Mononuclear cell (primary cell): Measurements from ENCODE around the gene CACNA2D3. TPM values are rescaled to one million over a fixed set of nuclear protein-coding genes. Genes with fewer than 3 reads are reported as not detected.

Source experiments
- H3K27me3 ChIP-seq: 2 replicates; pipeline ENCODE4 v1.6.0; 2011; ENCODE audit warnings: low read length, control low read depth; ENCODE audit not compliant: insufficient read depth
- H3K4me1 ChIP-seq: 2 replicates; pipeline ENCODE4 v1.5.1; 2011; ENCODE audit warnings: mild to moderate bottlenecking, low read length, control low read depth; ENCODE audit not compliant: insufficient read depth
- H3K4me3 ChIP-seq: 2 replicates; pipeline ENCODE4 v1.5.1; 2011; ENCODE audit warnings: mild to moderate bottlenecking, low read length, moderate library complexity
- H3K9me3 ChIP-seq: 2 replicates; pipeline ENCODE4 v1.5.1; 2011; ENCODE audit warnings: low read depth, mild to moderate bottlenecking, control low read depth, low read length
- total RNA-seq: library from RNA; depleted of rRNA; stranded (reverse); fragments of >200 nt; gene quantifications from one replicate; pipeline ENCODE4 v1.2.3, GENCODE V29; 2012

Gene CACNA2D3
- total RNA-seq, 1 donor = 2.0 TPM

DNA sequence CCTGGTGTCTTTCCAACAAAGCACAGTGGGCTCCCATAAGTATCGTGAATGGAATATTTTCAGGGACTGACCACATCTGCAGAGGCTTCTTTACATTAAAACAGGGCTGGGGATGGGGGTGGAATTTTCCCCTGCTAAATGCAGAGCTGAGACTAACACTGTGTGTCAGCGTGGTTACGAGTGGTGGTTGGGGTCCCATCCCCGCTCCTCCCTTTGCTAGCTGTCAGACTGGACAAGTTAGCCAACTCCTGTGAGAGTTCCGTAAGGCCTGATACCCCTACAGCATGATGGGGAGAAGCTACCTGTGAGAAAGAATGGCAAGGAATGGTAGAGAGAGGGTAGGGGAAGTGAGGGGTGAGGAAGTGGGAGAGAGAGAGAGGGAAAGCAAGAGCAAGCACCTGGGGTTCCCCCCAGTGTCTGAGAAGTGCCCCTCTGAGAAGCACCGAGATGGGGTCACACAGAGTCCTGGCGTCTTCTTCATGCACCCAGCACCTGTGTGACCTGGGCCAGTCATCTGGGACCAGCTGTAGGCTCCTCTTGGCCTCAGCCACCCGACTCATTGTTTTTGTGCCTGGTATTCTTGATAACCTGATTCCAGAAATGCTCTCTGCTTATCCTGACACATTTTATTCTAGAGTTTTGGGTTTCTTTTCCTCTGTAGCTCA is 395.8 kb downstream of the CACNA2D3 start:
- H3K4me3 ChIP-seq = no peak overlapping the region
- H3K27me3 ChIP-seq = no peaks in the 10 kb centered on the region
- no peaks in the 10 kb centered on the region for H3K4me1 ChIP-seq
- no peaks in the 10 kb centered on the region for H3K9me3 ChIP-seq

GRCh38 chr3:54519493-54519892 is 397.1 kb downstream of the CACNA2D3 start:
- H3K9me3 ChIP-seq = no peaks in the 10 kb centered on the region
- no peaks in the 10 kb centered on the region for H3K27me3 ChIP-seq
- no peaks in the 10 kb centered on the region for H3K4me1 ChIP-seq
- H3K4me3 ChIP-seq = no peak overlapping the region

GRCh38 chr3:54520060-54520459 is 397.7 kb downstream of the CACNA2D3 start:
- Histone ChIP-seq H3K4me1 (no peaks in the 10 kb centered on the region), H3K27me3 (no peaks in the 10 kb centered on the region), H3K9me3 (no peaks in the 10 kb centered on the region), H3K4me3 (no peak overlapping the region)

GRCh38 chr3:54527521-54527920 is 405.2 kb downstream of the CACNA2D3 start:
- no peaks in the 10 kb centered on the region for H3K27me3 ChIP-seq
- no peaks in the 10 kb centered on the region for H3K4me1 ChIP-seq
- H3K4me3 ChIP-seq = no peak overlapping the region
- peaks cover 9% of the 10 kb centered on the region for H3K9me3 ChIP-seq

DNA sequence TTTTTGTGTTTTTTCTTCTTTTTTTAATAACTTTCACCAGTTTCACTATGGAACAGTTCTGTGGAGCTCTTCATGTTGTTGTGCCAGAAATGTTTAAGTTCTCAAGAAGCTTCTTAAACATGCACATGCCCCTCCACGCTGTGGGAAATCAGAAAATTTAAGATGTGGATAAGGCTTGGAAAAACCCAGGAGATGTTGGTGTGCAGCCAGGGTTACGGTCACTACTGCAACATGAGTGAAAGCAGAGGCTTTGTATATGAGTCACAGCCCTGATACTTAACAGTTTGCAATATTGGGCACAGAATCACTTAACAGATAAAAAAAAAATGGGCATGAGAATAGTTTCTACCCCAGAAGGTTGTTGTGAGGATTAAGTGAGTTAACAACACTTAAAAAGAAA is 405.6 kb downstream of the CACNA2D3 start:
- no peaks in the 10 kb centered on the region for H3K4me1 ChIP-seq
- no peaks in the 10 kb centered on the region for H3K27me3 ChIP-seq
- H3K9me3 ChIP-seq = peaks cover 9% of the 10 kb centered on the region
- no peak overlapping the region for H3K4me3 ChIP-seq

DNA sequence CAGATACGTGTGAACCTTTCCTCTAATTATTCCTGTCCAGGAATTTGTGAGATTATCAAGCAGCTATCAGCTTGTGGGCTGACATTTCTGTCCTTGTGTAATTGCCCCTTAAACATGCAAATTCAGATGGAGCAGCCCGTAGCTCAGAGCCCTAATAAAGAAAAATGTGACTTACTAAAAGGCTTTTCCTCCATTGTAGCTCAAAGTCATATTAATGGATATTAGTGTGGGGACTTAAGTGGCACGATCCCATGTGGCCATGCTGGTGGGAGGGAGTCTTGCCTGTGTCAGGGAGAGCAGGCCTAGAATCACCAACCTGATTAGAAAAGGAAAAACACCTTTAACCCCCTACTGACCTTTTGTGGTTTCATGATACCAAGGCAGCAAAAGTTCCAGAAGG is 406.3 kb downstream of the CACNA2D3 start:
- no peaks in the 10 kb centered on the region for H3K4me1 ChIP-seq
- H3K27me3 ChIP-seq = no peaks in the 10 kb centered on the region
- no peak overlapping the region for H3K4me3 ChIP-seq
- peaks cover 9% of the 10 kb centered on the region for H3K9me3 ChIP-seq

- H3K4me3 ChIP-seq = no peak overlapping the region
- no peaks in the 10 kb centered on the region for H3K27me3 ChIP-seq
Measured at GRCh38 chr3:54530091-54530490, 407.7 kb downstream of the CACNA2D3 start.

DNA sequence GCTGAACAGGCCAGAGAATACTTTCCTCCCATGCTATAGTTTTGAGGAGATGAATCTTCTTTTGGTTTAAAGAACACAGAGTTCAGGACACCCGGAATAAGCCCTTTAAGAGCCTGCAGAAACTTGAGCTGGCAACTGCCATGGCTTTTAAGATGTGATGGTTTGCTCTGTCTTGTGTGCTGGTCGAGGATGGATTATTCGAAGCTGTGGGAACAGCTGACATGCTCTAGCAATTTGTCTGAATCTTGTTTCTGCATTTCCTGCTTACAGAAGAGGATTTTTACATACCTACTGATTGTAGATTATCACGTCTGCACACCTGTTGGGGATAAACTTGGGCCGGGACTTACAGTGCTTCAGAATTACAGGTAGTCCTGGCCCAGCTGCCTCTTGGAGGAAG is 408.6 kb downstream of the CACNA2D3 start:
- no peaks in the 10 kb centered on the region for H3K27me3 ChIP-seq
- no peaks in the 10 kb centered on the region for H3K4me1 ChIP-seq
- peaks cover under 1% of the 10 kb centered on the region for H3K9me3 ChIP-seq

More at GRCh38 chr3:54530091-54530490, 407.7 kb downstream of the CACNA2D3 start:
- H3K4me1 ChIP-seq = no peaks in the 10 kb centered on the region
- H3K9me3 ChIP-seq = peaks cover 9% of the 10 kb centered on the region

DNA sequence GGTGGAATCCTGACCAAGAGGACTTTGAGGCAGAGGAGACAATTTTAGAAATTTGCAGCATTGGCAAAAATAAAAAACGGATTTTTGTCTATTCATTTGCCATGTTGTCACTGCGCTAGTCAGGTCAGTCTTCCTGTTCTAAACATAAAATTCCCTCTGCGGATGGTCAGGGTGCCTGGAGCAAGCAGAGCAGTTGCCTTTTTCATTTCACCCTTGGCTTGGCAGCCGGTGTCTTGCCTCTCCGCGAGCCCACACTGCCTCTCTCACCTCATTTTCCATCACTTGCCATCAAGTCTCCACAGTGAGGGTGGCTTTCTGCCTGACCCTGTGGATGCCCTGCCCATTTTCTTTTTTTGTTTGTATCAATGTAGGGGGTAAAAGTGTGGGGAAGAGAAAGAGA is 409.4 kb downstream of the CACNA2D3 start:
- no peaks in the 10 kb centered on the region for H3K9me3 ChIP-seq
- H3K27me3 ChIP-seq = no peaks in the 10 kb centered on the region
- H3K4me3 ChIP-seq = no peak overlapping the region
- H3K4me1 ChIP-seq = no peaks in the 10 kb centered on the region

More for the DNA sequence above, 408.6 kb downstream of the CACNA2D3 start:
- no peak overlapping the region for H3K4me3 ChIP-seq

GRCh38 chr3:54533856-54534255 is 411.5 kb downstream of the CACNA2D3 start:
- H3K9me3 ChIP-seq = no peaks in the 10 kb centered on the region

DNA sequence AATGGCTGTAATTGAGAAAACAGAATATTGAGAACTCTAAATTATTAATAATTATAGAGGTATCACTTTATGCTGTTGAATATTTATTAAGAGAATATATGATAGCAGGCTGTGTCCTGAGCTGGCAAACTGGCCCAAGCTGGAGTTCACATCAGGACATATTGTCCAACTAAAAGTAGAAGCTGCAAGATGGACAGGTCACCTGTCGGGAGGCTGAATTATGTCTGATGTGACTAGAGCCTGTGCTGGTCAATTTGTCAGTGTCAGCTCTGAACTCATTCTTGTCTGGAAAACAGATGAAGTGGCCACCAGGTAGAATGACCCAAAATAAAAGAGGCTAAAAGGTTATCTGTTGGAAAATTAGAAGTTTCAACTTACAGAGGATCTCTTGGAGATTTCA is 413.3 kb downstream of the CACNA2D3 start:
- no peaks in the 10 kb centered on the region for H3K27me3 ChIP-seq
- H3K9me3 ChIP-seq = no peaks in the 10 kb centered on the region
- no peak overlapping the region for H3K4me3 ChIP-seq
- no peaks in the 10 kb centered on the region for H3K4me1 ChIP-seq

More at GRCh38 chr3:54533856-54534255, 411.5 kb downstream of the CACNA2D3 start:
- no peak overlapping the region for H3K4me3 ChIP-seq
- H3K27me3 ChIP-seq = no peaks in the 10 kb centered on the region
- H3K4me1 ChIP-seq = no peaks in the 10 kb centered on the region

- no peaks in the 10 kb centered on the region for H3K27me3 ChIP-seq
- no peak overlapping the region for H3K4me3 ChIP-seq
- H3K4me1 ChIP-seq = no peaks in the 10 kb centered on the region
- H3K9me3 ChIP-seq = no peaks in the 10 kb centered on the region
Measured at GRCh38 chr3:54536450-54536849, 414.1 kb downstream of the CACNA2D3 start.

- Histone ChIP-seq H3K4me3 (no peak overlapping the region), H3K27me3 (no peaks in the 10 kb centered on the region), H3K4me1 (no peaks in the 10 kb centered on the region), H3K9me3 (no peaks in the 10 kb centered on the region)
Measured at GRCh38 chr3:54537506-54537905, 415.2 kb downstream of the CACNA2D3 start.

- Histone ChIP-seq H3K4me3 (no peak overlapping the region), H3K9me3 (no peaks in the 10 kb centered on the region), H3K27me3 (no peaks in the 10 kb centered on the region), H3K4me1 (no peaks in the 10 kb centered on the region)
Measured at GRCh38 chr3:54538346-54538745, 416.0 kb downstream of the CACNA2D3 start.

DNA sequence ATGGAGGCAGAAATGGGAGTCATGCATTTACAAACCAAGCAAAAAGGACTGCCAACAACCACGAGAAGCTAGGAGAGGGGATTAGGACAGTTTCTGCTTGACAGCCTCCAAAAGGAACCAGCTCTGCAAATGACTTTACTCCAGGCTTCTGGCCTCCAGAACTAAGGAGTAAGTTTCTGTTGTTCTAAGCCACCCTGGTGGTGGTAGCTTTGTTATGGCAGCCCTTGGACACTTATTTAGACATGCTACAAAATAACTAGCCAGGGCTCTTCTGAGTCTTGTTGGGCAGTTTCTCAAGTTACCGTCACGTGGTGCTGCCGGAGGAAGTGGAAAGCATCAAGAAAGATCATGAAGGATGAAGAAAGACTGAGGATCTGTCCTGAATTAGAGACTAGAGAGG is 419.0 kb downstream of the CACNA2D3 start:
- Histone ChIP-seq H3K9me3 (no peaks in the 10 kb centered on the region), H3K4me1 (no peaks in the 10 kb centered on the region), H3K27me3 (no peaks in the 10 kb centered on the region), H3K4me3 (no peak overlapping the region)

DNA sequence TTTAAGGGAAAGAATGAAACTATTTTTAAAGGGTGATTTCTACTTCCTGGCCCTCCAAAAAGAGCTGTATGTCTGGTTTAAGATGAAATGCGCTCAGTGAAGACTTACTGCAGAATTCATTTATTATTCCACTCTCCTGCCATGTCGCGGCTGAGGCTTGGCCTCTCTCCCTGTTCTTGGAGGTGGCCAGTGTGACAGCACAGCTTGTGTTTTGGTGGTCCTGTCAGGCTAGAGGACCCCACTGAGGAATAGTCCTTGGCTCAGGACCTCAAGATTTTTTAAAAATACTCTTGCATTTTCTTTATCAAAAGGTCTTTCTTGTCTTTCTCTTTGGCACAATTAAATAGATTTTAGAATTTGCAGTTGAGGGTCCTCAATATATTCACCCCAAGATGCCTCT is 421.1 kb downstream of the CACNA2D3 start:
- Histone ChIP-seq H3K9me3 (no peaks in the 10 kb centered on the region), H3K4me3 (no peak overlapping the region), H3K4me1 (no peaks in the 10 kb centered on the region), H3K27me3 (no peaks in the 10 kb centered on the region)
